Measurements from ENCODE around the gene FTO. TPM values are rescaled to one million over a fixed set of nuclear protein-coding genes. Genes with fewer than 3 reads are reported as not detected.

FTO gene
- total and polyA plus RNA-seq, 2 of the 13 experiments (the other 11 are each of a cell fraction or from before 2014, with no cell fraction given) = 41.6 to 55.8 TPM

DNA sequence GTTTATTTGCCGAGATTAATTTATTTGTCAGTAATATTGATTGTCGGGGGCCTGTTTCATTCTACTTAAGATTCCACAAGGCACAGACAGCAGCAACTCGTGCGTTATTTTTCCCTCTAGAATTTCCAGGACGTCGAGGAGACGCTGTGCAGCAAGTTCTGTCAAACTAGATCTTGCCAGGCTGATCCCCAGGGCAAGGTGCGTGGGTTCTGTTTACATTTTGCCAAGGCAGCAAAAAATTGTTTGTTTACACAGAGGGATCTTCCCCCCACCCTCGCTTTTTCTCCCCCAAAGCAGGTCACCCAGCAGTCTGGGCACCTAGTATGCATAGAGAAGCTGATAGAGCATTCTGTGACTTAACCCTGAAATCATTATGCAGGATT, 471.2 kb downstream of the FTO start (continued):
- TF ChIP-seq ZNF350 (CRISPR knock-in tag; IDR thresholded peaks at IDR 0.05; ENCODE audit: borderline replicate concordance, low read depth) (0 out of 2 replicates have a peak, but pooled peaks have one; percentile 59), MIXL1 (CRISPR knock-in tag; IDR thresholded peaks at IDR 0.05) (peak; percentile 53; the same call in 1 of the 2 replicates), RAD51 (IDR thresholded peaks at IDR 0.05; ENCODE audit: borderline replicate concordance) (no peak), KLF13 (CRISPR knock-in tag; IDR thresholded peaks at IDR 0.05) (no peak), MEIS1 (CRISPR knock-in tag; IDR thresholded peaks at IDR 0.05; ENCODE audit: borderline replicate concordance) (peak; percentile 90), EZH2 (conservative IDR thresholded peaks at IDR 0.05; ENCODE audit: low read depth, low read length) (no peak), ZBTB42 (CRISPR knock-in tag; IDR thresholded peaks at IDR 0.05) (no peak; the same call in 1 of the 2 replicates), MAFG (CRISPR knock-in tag; IDR thresholded peaks at IDR 0.05) (peak; percentile 53; the same call in 1 of the 2 replicates), TSC22D2 (CRISPR knock-in tag; IDR thresholded peaks at IDR 0.05; ENCODE audit: borderline replicate concordance) (no peak), ZNF552 (CRISPR knock-in tag; IDR thresholded peaks at IDR 0.05; ENCODE audit: borderline replicate concordance) (no peak), SOX6 (IDR thresholded peaks at IDR 0.05) (no peak), SOX6 (CRISPR knock-in tag; IDR thresholded peaks at IDR 0.05) (no peak), ZNF782 (CRISPR knock-in tag; IDR thresholded peaks at IDR 0.05; ENCODE audit: borderline replicate concordance) (no peak), MYNN (CRISPR knock-in tag; IDR thresholded peaks at IDR 0.05; ENCODE audit: low read depth) (no peak), ZNF598 (CRISPR knock-in tag; IDR thresholded peaks at IDR 0.05; ENCODE audit: borderline replicate concordance) (0 out of 2 replicates have a peak, but pooled peaks have one; percentile 24), ZNF274 (CRISPR knock-in tag; IDR thresholded peaks at IDR 0.05) (peak; percentile 24; the same call in 1 of the 2 replicates)
- TF ChIP-seq, protein P1, sequence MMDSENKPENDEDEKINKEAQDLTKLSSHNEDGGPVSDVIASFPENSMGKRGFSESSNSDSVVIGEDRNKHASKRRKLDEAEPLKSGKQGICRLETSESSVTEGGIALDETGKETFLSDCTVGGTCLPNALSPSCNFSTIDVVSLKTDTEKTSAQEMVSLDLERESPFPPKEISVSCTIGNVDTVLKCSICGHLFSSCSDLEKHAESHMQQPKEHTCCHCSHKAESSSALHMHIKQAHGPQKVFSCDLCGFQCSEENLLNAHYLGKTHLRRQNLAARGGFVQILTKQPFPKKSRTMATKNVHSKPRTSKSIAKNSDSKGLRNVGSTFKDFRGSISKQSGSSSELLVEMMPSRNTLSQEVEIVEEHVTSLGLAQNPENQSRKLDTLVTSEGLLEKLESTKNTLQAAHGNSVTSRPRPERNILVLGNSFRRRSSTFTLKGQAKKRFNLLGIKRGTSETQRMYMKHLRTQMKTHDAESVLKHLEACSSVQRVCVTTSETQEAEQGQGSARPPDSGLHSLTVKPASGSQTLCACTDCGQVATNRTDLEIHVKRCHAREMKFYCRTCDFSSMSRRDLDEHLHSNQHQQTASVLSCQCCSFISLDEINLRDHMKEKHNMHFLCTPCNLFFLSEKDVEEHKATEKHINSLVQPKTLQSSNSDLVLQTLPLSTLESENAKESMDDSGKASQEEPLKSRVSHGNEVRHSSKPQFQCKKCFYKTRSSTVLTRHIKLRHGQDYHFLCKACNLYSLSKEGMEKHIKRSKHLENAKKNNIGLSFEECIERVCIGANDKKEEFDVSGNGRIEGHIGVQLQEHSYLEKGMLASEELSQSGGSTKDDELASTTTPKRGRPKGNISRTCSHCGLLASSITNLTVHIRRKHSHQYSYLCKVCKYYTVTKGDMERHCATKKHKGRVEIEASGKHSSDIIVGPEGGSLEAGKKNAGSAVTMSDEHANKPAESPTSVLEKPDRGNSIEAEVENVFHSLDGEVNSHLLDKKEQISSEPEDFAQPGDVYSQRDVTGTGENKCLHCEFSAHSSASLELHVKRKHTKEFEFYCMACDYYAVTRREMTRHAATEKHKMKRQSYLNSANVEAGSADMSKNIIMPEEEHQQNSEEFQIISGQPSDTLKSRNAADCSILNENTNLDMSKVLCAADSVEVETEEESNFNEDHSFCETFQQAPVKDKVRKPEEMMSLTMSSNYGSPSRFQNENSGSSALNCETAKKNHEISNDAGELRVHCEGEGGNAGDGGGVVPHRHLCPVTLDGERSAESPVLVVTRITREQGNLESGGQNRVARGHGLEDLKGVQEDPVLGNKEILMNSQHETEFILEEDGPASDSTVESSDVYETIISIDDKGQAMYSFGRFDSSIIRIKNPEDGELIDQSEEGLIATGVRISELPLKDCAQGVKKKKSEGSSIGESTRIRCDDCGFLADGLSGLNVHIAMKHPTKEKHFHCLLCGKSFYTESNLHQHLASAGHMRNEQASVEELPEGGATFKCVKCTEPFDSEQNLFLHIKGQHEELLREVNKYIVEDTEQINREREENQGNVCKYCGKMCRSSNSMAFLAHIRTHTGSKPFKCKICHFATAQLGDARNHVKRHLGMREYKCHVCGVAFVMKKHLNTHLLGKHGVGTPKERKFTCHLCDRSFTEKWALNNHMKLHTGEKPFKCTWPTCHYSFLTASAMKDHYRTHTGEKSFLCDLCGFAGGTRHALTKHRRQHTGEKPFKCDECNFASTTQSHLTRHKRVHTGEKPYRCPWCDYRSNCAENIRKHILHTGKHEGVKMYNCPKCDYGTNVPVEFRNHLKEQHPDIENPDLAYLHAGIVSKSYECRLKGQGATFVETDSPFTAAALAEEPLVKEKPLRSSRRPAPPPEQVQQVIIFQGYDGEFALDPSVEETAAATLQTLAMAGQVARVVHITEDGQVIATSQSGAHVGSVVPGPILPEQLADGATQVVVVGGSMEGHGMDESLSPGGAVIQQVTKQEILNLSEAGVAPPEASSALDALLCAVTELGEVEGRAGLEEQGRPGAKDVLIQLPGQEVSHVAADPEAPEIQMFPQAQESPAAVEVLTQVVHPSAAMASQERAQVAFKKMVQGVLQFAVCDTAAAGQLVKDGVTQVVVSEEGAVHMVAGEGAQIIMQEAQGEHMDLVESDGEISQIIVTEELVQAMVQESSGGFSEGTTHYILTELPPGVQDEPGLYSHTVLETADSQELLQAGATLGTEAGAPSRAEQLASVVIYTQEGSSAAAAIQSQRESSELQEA (CRISPR knock-in tag; IDR thresholded peaks at IDR 0.05; ENCODE audit: not compliant biosample characterization) = no peak
- TF ChIP-seq, protein P2, sequence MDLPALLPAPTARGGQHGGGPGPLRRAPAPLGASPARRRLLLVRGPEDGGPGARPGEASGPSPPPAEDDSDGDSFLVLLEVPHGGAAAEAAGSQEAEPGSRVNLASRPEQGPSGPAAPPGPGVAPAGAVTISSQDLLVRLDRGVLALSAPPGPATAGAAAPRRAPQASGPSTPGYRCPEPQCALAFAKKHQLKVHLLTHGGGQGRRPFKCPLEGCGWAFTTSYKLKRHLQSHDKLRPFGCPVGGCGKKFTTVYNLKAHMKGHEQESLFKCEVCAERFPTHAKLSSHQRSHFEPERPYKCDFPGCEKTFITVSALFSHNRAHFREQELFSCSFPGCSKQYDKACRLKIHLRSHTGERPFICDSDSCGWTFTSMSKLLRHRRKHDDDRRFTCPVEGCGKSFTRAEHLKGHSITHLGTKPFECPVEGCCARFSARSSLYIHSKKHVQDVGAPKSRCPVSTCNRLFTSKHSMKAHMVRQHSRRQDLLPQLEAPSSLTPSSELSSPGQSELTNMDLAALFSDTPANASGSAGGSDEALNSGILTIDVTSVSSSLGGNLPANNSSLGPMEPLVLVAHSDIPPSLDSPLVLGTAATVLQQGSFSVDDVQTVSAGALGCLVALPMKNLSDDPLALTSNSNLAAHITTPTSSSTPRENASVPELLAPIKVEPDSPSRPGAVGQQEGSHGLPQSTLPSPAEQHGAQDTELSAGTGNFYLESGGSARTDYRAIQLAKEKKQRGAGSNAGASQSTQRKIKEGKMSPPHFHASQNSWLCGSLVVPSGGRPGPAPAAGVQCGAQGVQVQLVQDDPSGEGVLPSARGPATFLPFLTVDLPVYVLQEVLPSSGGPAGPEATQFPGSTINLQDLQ (CRISPR knock-in tag; IDR thresholded peaks at IDR 0.05) = no peak; the same call in 1 of the 2 replicates
- TF ChIP-seq, protein P3, sequence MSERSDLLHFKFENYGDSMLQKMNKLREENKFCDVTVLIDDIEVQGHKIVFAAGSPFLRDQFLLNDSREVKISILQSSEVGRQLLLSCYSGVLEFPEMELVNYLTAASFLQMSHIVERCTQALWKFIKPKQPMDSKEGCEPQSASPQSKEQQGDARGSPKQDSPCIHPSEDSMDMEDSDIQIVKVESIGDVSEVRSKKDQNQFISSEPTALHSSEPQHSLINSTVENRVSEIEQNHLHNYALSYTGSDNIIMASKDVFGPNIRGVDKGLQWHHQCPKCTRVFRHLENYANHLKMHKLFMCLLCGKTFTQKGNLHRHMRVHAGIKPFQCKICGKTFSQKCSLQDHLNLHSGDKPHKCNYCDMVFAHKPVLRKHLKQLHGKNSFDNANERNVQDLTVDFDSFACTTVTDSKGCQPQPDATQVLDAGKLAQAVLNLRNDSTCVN (CRISPR knock-in tag; IDR thresholded peaks at IDR 0.05; ENCODE audit: borderline replicate concordance) = peak; percentile 36; the same call in 1 of the 2 replicates
